HepG2 (cell line): ENCODE data around the gene LINGO1.
A peak's percentile ranks its signal among the peaks of the same experiment; 100 is the strongest.

Experiments
- CEBPB ChIP-seq: IDR thresholded peaks from 2 replicates; pipeline ENCODE4 v1.6.1; 2011; ENCODE audit warnings: low read depth, low read length, improper control_type of control experiment, borderline replicate concordance
- CTCF ChIP-seq: sonication (generic); formaldehyde crosslinking; IDR thresholded peaks from 2 replicates; pipeline ENCODE4 v1.5.0; 2020; ENCODE audit warnings: mild to moderate bottlenecking, missing genetic modification reagents, moderate library complexity
- EEA1 ChIP-seq: sonication (generic); formaldehyde crosslinking; IDR thresholded peaks from 2 replicates; pipeline ENCODE4 v1.5.1; 2020; ENCODE audit warnings: mild to moderate bottlenecking, missing genetic modification reagents, borderline replicate concordance
- ELF1 ChIP-seq: sonication (generic); formaldehyde crosslinking; IDR thresholded peaks from 2 replicates; pipeline ENCODE4 v1.4.0; 2020; ENCODE audit warnings: missing genetic modification reagents
- KDM1A ChIP-seq: IDR thresholded peaks from 2 replicates; pipeline ENCODE4 v1.6.1; 2016; ENCODE audit warnings: missing compliant biosample characterization
- NFATC3 ChIP-seq: sonication (generic); formaldehyde crosslinking; IDR thresholded peaks from 2 replicates; pipeline ENCODE4 v1.5.1; 2020; ENCODE audit warnings: mild to moderate bottlenecking, missing genetic modification reagents
- NFYB ChIP-seq: sonication (generic); formaldehyde crosslinking; IDR thresholded peaks from 2 replicates; pipeline ENCODE4 v1.4.0; 2020; ENCODE audit warnings: missing genetic modification reagents
- PBX2 ChIP-seq: IDR thresholded peaks from 2 replicates; pipeline ENCODE4 v1.6.1; 2016; ENCODE audit warnings: control low read depth
- PHF8 ChIP-seq: sonication (generic); formaldehyde crosslinking; IDR thresholded peaks from 2 replicates; pipeline ENCODE4 v1.5.0; 2020; ENCODE audit warnings: missing genetic modification reagents
- ZNF292 ChIP-seq: sonication (generic); formaldehyde crosslinking; IDR thresholded peaks from 2 replicates; pipeline ENCODE4 v1.8.1; 2022; ENCODE audit warnings: mild to moderate bottlenecking, low read depth, missing genetic modification reagents, borderline replicate concordance
- ZNF670 ChIP-seq: sonication (generic); formaldehyde crosslinking; IDR thresholded peaks from 2 replicates; pipeline ENCODE4 v1.8.0; 2022; ENCODE audit warnings: mild to moderate bottlenecking, missing genetic modification reagents, borderline replicate concordance

GRCh38 chr15:77584201-77584600, 48.5 kb downstream of the LINGO1 start:
- TF ChIP-seq CTCF: peak; percentile 79
- TF ChIP-seq ZNF292: no peak
- TF ChIP-seq NFYB (CRISPR knock-in tag): no peak
- no peak for TF ChIP-seq ZNF670 (CRISPR knock-in tag)
- TF ChIP-seq ELF1 (CRISPR knock-in tag): no peak
- TF ChIP-seq CEBPB: no peak
- no peak for TF ChIP-seq PBX2 (CRISPR knock-in tag)
- no peak for TF ChIP-seq KDM1A (CRISPR knock-in tag)
- TF ChIP-seq EEA1: no peak
- no peak for TF ChIP-seq NFATC3 (CRISPR knock-in tag)
- no peak for TF ChIP-seq PHF8 (CRISPR knock-in tag)
